Panc1 (cell line): ENCODE results near the gene PLA2G2C. TPM values are rescaled to one million over a fixed set of nuclear protein-coding genes. Genes with fewer than 3 reads are reported as not detected.

Source experiments
- ATAC-seq: fragments of 200-7000 bp; cut with Tn5 transposase; 2 replicates; pipeline ENCODE4 v1.9.1; 2020; ENCODE audit warnings: mild to moderate bottlenecking, moderate library complexity
- BruUV-seq: library from RNA; stranded (reverse); fragments of 400-500 nt; replicated peaks from 2 replicates; lab custom pipeline; 2021; lab: Mats Ljungman, UMichigan
- CTCF ChIA-PET: fragments of 300-600 bp; sonication (Branson Sonifier 250); formaldehyde crosslinking; loops from one replicate; lab custom pipeline; 2022; ENCODE audit warnings: antibody characterized with exemption; lab: Charles Lee
- POLR2A ChIA-PET: fragments of 300-600 bp; sonication (Branson Sonifier 250); formaldehyde crosslinking; loops from one replicate; lab custom pipeline; 2022; ENCODE audit warnings: antibody characterized with exemption; lab: Charles Lee
- DNase-seq: peaks from one replicate; pipeline ENCODE4 v3.0.0-alpha.2; 2010; ENCODE audit warnings: low read depth, low spot score
- H3K27ac ChIP-seq: 2 replicates; pipeline ENCODE4 v1.5.1; 2011; ENCODE audit warnings: mild to moderate bottlenecking, low read length, inconsistent platforms
- H3K27me3 ChIP-seq: fragments of 200-500 bp; sonication (Bioruptor generic); 2 replicates; pipeline ENCODE4 v1.6.0; 2014; ENCODE audit warnings: low read length, inconsistent platforms; ENCODE audit not compliant: control insufficient read depth, insufficient read depth
- H3K36me3 ChIP-seq: fragments of 200-500 bp; sonication (Bioruptor generic); 2 replicates; pipeline ENCODE4 v1.5.1; 2014; ENCODE audit warnings: inconsistent platforms, mild to moderate bottlenecking, low read length, moderate library complexity; ENCODE audit not compliant: control insufficient read depth, insufficient read depth
- H3K4me1 ChIP-seq: 2 replicates; pipeline ENCODE4 v1.5.1; 2011; ENCODE audit warnings: inconsistent platforms, mild to moderate bottlenecking, low read length, moderate library complexity; ENCODE audit not compliant: control insufficient read depth, insufficient read depth
- H3K4me3 ChIP-seq, 2 experiments: 2 replicates each; pipeline ENCODE4 v1.5.1; 2011 to 2012; ENCODE audit warnings: low read depth in 2 of 2, low read length in 2 of 2, mild to moderate bottlenecking in 2 of 2, inconsistent platforms in 1 of 2, moderate library complexity in 1 of 2
- H3K9me3 ChIP-seq: fragments of 200-500 bp; sonication (Bioruptor generic); 2 replicates; pipeline ENCODE4 v1.5.1; 2014; ENCODE audit warnings: low read depth, mild to moderate bottlenecking, inconsistent platforms, low read length, moderate library complexity; ENCODE audit not compliant: control insufficient read depth, insufficient read depth
- POLR2AphosphoS5 ChIP-seq: IDR thresholded peaks from 2 replicates; pipeline ENCODE4 v1.6.1; 2012; ENCODE audit warnings: mild to moderate bottlenecking, low read depth, low read length, moderate library complexity
- REST ChIP-seq, 2 experiments: IDR thresholded peaks; 2 replicates each; pipeline ENCODE4 v1.6.1; 2011 to 2012; ENCODE audit warnings: low read depth in 2 of 2, control low read depth in 1 of 2, low read length in 1 of 2, mild to moderate bottlenecking in 1 of 2, moderate library complexity in 1 of 2; ENCODE audit not compliant: insufficient read depth in 1 of 2
- SIN3A ChIP-seq: IDR thresholded peaks from 2 replicates; pipeline ENCODE4 v1.6.1; 2012; ENCODE audit warnings: low read depth, mild to moderate bottlenecking, low read length, moderate library complexity, borderline replicate concordance; ENCODE audit not compliant: insufficient read depth
- TCF7L2 ChIP-seq: IDR thresholded peaks from 2 replicates; pipeline ENCODE4 v1.6.1; 2011; ENCODE audit warnings: mild to moderate bottlenecking, low read depth, low read length, inconsistent platforms
- in situ Hi-C: cut with HindIII; loops from 2 replicates; pipeline ENCODE4 v1.10.0; 2016; ENCODE audit warnings: low sequenced_read_pairs, low pct_unique_long_range_greater_than_20kb
- intact Hi-C: fragments of 100-400 bp; cut with micrococcal nuclease; formaldehyde crosslinking; loops from one replicate; pipeline ENCODE4 v1.10.0; 2022; ENCODE audit not compliant: unreplicated experiment
- total RNA-seq: library from RNA; stranded (reverse); gene quantifications from one replicate; pipeline ENCODE4 v1.2.1, GENCODE V29; 2021; ENCODE audit not compliant: unreplicated experiment
- TF ChIP-seq, protein P1 (sequence below): fragments of 450-650 bp; IDR thresholded peaks from 2 replicates; pipeline ENCODE4 v1.5.1; 2017; ENCODE audit warnings: mild to moderate bottlenecking

Gene PLA2G2C
- total RNA-seq, 1 experiment from 2014 or later: not detected

DNA sequence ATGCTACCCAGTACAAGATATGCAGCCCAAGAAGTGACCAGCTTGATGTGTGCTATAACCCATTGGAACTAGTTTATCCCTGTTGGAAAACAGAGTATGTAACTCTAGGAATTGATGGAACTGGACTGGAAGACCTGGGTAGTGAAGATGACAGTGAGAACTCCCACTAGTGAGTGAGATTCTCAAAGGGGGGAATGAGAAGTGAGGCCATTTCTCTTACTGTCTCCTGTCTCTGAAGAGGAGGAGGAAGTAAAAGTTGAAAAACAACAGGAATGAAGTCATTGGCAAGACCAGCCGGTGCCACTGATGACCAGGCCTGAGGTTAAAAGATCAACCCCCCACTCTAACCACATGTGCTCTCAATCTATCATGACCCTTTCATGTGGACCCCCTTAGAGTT lies 26.3 kb downstream of the PLA2G2C start:
- ChIA-PET POLR2A (no interaction called here), CTCF (no interaction called here)
- in situ Hi-C loops (no loop called here), intact Hi-C loops (no loop called here)
- Histone ChIP-seq H3K27ac (no peak overlapping the region), H3K27me3 (no peaks in the 10 kb centered on the region), H3K36me3 (no peaks in the 10 kb centered on the region), H3K4me3 (no peak overlapping the region), H3K9me3 (peaks cover 16% of the 10 kb centered on the region; the same call in 1 of the 2 replicates), H3K4me1 (no peaks in the 10 kb centered on the region)
- ATAC-seq: no peak
- TF ChIP-seq, protein P1, sequence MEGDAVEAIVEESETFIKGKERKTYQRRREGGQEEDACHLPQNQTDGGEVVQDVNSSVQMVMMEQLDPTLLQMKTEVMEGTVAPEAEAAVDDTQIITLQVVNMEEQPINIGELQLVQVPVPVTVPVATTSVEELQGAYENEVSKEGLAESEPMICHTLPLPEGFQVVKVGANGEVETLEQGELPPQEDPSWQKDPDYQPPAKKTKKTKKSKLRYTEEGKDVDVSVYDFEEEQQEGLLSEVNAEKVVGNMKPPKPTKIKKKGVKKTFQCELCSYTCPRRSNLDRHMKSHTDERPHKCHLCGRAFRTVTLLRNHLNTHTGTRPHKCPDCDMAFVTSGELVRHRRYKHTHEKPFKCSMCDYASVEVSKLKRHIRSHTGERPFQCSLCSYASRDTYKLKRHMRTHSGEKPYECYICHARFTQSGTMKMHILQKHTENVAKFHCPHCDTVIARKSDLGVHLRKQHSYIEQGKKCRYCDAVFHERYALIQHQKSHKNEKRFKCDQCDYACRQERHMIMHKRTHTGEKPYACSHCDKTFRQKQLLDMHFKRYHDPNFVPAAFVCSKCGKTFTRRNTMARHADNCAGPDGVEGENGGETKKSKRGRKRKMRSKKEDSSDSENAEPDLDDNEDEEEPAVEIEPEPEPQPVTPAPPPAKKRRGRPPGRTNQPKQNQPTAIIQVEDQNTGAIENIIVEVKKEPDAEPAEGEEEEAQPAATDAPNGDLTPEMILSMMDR: no peak
- TF ChIP-seq TCF7L2: no peak
- TF ChIP-seq REST (IDR thresholded peaks at IDR 0.05; ENCODE audit: insufficient read depth in 1 of 2, low read depth in 2 of 2, low read length in 1 of 2): no peak
- TF ChIP-seq SIN3A: no peak
- no peak for TF ChIP-seq POLR2AphosphoS5
- no peak for DNase-seq
- no TSS peak for BruUV-seq

- ATAC-seq (no peak), DNase-seq (no peak)
- BruUV-seq: no TSS peak
- no peak for TF ChIP-seq SIN3A
- no peak for TF ChIP-seq REST (IDR thresholded peaks at IDR 0.05; ENCODE audit: insufficient read depth in 1 of 2, low read depth in 2 of 2, low read length in 1 of 2)
- TF ChIP-seq POLR2AphosphoS5: no peak
- no peak for TF ChIP-seq TCF7L2
- TF ChIP-seq, protein P1: no peak
- H3K36me3 ChIP-seq: no peaks in the 10 kb centered on the region
- H3K27ac ChIP-seq: no peak overlapping the region
- intact Hi-C loops: no loop called here
- in situ Hi-C loops: no loop called here
- CTCF ChIA-PET: no interaction called here
- POLR2A ChIA-PET: no interaction called here
- H3K9me3 ChIP-seq: peaks cover 16% of the 10 kb centered on the region; the same call in 1 of the 2 replicates
- no peaks in the 10 kb centered on the region for H3K4me1 ChIP-seq
- H3K4me3 ChIP-seq: no peak overlapping the region
- no peaks in the 10 kb centered on the region for H3K27me3 ChIP-seq
These were observed 27.8 kb downstream of the PLA2G2C start for GRCh38 chr1:20158358-20159070.
